GM12892 (cell line): ENCODE data around the gene PLS3.

Source experiments
- DNase-seq: peaks from one replicate; pipeline ENCODE4 v3.0.0; 2011; ENCODE audit not compliant: insufficient read length
- FAIRE-seq: peaks from 2 replicates; lab custom pipeline; 2011; peaks lifted over from hg19 to GRCh38; lab: Jason Lieb, UNC
- POLR2A ChIP-seq: IDR thresholded peaks from 2 replicates; pipeline ENCODE4 v1.6.1; 2011; ENCODE audit warnings: low read depth, low read length, control low read depth
- POLR2AphosphoS5 ChIP-seq: IDR thresholded peaks from 2 replicates; pipeline ENCODE4 v1.6.1; 2011; ENCODE audit warnings: low read depth, low read length, control low read depth
- TAF1 ChIP-seq: IDR thresholded peaks from 2 replicates; pipeline ENCODE4 v1.6.1; 2011; ENCODE audit warnings: low read depth, mild to moderate bottlenecking, control low read depth, low read length, borderline replicate concordance

PLS3 gene

DNA sequence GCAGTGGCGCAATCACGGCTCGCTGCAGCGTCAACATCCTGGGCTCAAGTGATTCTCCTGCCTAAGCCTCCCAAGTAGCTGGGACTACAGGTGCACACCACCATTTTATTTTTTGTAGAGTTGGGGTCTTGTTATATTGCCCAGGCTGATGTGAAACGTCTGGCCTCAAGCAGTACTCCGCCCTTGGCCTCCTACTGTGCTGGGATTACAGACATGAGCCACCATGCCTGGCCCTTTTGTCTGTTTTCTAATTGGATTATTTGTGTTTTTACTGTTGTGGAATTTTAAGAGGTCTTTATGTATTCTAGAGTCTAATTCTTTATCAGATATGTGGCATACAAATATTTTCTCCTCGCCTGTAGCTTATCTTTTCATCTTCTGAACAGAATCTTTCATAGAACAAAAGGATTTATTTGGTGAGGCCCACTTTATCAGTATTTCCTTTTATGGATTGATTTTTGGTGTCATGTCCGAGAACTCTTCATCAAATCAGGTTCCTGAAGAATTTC lies 18.9 kb downstream of the PLS3 start:
- no peak for DNase-seq
- TF ChIP-seq POLR2A = no peak
- no peak for TF ChIP-seq TAF1
- no peak for TF ChIP-seq POLR2AphosphoS5
- no peak for FAIRE-seq

DNA sequence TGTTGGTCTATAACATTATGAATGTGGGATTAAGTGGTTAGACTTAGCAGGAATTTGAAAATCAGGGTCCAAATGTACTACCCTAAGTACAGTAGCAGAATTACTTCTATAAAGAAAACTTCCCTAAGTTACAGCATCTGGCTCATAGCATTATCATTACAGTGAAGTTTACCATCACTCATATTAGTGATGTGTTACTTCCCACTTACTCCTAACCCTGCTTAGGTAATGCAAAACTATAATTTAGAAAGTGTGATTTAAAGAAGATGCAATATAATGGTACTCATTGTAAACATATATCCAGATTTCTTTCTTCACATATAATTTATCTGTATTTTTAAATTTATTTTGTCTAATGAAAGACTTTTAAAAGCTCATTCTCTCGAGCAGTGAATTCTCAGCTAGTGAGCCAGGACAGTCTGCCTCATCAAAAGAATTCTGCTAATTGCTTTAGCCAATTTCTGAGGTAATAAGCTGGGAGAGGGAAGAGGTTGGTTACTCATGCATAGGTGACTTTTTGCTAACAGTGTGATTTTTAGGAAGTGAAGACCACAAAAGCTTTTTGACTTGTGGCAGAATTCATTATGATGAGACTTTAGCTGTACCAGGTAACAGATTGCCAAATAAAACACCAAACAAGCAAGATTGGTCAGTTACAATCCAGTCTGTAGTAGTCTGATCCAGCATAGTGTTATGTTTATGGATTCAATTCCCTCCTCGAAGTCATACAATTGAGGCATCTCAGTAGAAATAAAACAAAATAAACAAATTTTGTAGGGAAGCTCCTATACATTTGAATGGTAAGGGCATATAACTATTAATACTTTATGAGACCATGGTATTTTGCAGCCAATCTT lies 21.0 kb downstream of the PLS3 start:
- FAIRE-seq = no peak
- TF ChIP-seq TAF1 = no peak
- TF ChIP-seq POLR2AphosphoS5 = no peak
- no peak for TF ChIP-seq POLR2A

GRCh38 chrX:115582616-115583495 lies 21.9 kb downstream of the PLS3 start:
- FAIRE-seq (no peak), DNase-seq (no peak)
- no peak for TF ChIP-seq POLR2A
- no peak for TF ChIP-seq TAF1

More for the DNA sequence above, 21.0 kb downstream of the PLS3 start:
- no peak for DNase-seq

DNA sequence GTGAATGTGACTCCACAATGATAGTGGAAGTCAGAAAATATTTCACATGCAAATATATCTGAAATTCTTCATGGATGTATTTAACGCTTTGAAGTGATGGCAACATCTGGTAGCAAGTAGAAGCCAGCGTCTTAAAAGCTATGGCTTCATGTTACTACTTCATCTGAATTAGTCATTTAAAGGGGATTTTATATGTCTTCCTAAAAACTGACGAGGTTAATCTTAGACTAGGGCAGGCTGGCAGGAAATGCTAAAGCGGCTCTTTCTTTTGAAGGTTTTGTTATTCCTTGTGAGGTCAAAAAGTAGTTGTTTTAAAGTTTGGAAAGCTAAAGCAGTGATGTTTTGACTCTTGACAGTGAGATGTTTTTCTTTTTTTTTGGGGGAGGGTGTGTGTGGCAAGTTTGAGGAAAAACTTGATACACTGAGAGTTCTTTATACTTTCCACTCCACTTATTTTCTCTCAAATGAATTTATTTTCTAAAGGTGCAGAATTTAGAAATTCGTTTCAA lies 22.6 kb downstream of the PLS3 start:
- FAIRE-seq (no peak), DNase-seq (no peak)
- TF ChIP-seq POLR2AphosphoS5 (no peak), TAF1 (no peak), POLR2A (no peak)

- FAIRE-seq (no peak), DNase-seq (no peak)
- TF ChIP-seq POLR2A (no peak), TAF1 (no peak), POLR2AphosphoS5 (no peak)
Measured at GRCh38 chrX:115584696-115585095, 23.7 kb downstream of the PLS3 start.

DNA sequence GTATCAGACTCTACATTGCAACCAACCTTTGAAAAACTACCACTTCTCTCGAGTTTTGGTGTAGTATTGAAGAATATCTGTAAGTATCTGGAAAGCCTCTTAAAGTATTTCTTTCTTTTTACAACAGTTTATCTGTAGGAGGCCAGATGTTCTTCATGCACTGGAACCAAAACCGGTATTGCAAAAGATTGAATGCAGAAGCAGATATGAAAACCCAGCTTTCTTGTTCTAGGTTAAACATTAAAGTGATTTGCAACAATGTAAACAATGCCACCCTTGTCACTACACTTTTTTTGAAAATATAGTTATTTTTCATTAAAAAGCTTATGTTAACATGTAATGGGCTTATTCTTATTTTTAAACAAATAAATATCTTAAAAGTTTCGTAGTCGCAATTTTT lies 27.2 kb downstream of the PLS3 start:
- TF ChIP-seq TAF1 = no peak
- TF ChIP-seq POLR2A = no peak
- no peak for TF ChIP-seq POLR2AphosphoS5
- FAIRE-seq = no peak

GRCh38 chrX:115589419-115589818 lies 28.4 kb downstream of the PLS3 start:
- DNase-seq (no peak), FAIRE-seq (no peak)
- TF ChIP-seq TAF1 (no peak), POLR2AphosphoS5 (no peak), POLR2A (no peak)

More for the DNA sequence above, 27.2 kb downstream of the PLS3 start:
- DNase-seq = no peak

DNA sequence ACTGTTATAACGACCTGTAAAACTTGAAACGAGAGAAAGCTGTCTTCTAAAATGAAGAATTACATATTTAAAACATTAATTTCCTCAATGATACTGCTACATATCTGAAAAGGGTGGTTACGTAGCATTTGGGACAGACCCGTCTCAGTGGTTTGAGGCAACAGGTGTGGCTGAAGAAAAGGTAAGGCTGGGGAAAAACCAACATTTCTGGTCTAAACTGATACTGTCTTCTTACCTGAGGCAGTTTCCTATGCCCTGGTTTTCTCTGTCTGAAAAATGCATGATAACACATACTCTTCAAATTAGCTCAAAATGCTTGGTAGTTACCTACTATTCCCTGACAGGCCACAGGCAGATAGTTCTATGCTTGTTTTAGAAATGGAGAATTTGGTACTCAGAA lies 30.4 kb downstream of the PLS3 start:
- no peak for TF ChIP-seq POLR2AphosphoS5
- TF ChIP-seq TAF1 = no peak
- TF ChIP-seq POLR2A = no peak
- no peak for DNase-seq
- FAIRE-seq = peak; percentile 14

GRCh38 chrX:115591856-115592842 lies 31.2 kb downstream of the PLS3 start:
- DNase-seq (no peak), FAIRE-seq (no peak)
- no peak for TF ChIP-seq TAF1
- TF ChIP-seq POLR2A = no peak
- TF ChIP-seq POLR2AphosphoS5 = no peak
